Measurements from ENCODE around the gene DAAM2.

Gene DAAM2

GRCh38 chr6:39772559-39773273 lies 19.5 kb upstream of the DAAM2 start:
- no peaks in the 10 kb centered on the region; the same call in 1 of the 2 replicates for H3K9me2 ChIP-seq (replicated peaks; ENCODE audit: low read depth, low read length)
- H3K9me3 ChIP-seq (ENCODE audit: insufficient read depth, low read depth, low read length), result no peaks in the 10 kb centered on the region
- peaks cover 3% of the 10 kb centered on the region for H3K27me3 ChIP-seq (ENCODE audit: insufficient read depth, low read length, poor library complexity, severe bottlenecking)
- H2AFZ ChIP-seq (ENCODE audit: low read length), result no peak overlapping the region
- H3K4me3 ChIP-seq (ENCODE audit: low read length, poor library complexity, severe bottlenecking), result no peak overlapping the region
- no peaks in the 10 kb centered on the region for H3F3A ChIP-seq (ENCODE audit: low read depth)
- no peak overlapping the region for H3K4me2 ChIP-seq (ENCODE audit: low read depth, low read length, poor library complexity, severe bottlenecking)
- H3K36me3 ChIP-seq (ENCODE audit: insufficient read depth, low read length), result no peaks in the 10 kb centered on the region
- H3K79me2 ChIP-seq (ENCODE audit: insufficient read depth, low read length), result no peaks in the 10 kb centered on the region
- H3K4me1 ChIP-seq (ENCODE audit: insufficient read depth, low read length, poor library complexity, severe bottlenecking), result no peaks in the 10 kb centered on the region
- no peaks in the 10 kb centered on the region for H4K20me1 ChIP-seq (ENCODE audit: insufficient read depth, low read length, poor library complexity, severe bottlenecking)
- TF ChIP-seq EZH2phosphoT487 (IDR thresholded peaks at IDR 0.05; ENCODE audit: borderline replicate concordance), result no peak
- TF ChIP-seq, protein P1, sequence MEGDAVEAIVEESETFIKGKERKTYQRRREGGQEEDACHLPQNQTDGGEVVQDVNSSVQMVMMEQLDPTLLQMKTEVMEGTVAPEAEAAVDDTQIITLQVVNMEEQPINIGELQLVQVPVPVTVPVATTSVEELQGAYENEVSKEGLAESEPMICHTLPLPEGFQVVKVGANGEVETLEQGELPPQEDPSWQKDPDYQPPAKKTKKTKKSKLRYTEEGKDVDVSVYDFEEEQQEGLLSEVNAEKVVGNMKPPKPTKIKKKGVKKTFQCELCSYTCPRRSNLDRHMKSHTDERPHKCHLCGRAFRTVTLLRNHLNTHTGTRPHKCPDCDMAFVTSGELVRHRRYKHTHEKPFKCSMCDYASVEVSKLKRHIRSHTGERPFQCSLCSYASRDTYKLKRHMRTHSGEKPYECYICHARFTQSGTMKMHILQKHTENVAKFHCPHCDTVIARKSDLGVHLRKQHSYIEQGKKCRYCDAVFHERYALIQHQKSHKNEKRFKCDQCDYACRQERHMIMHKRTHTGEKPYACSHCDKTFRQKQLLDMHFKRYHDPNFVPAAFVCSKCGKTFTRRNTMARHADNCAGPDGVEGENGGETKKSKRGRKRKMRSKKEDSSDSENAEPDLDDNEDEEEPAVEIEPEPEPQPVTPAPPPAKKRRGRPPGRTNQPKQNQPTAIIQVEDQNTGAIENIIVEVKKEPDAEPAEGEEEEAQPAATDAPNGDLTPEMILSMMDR (conservative IDR thresholded peaks at IDR 0.05; ENCODE audit: low read length), result no peak
- no peak overlapping the region for H3K9ac ChIP-seq (ENCODE audit: low read depth, low read length, poor library complexity, severe bottlenecking)

GRCh38 chr6:39773782-39774181 lies 18.4 kb upstream of the DAAM2 start:
- Histone ChIP-seq H3K27me3 (ENCODE audit: insufficient read depth, low read length, poor library complexity, severe bottlenecking) (peaks cover 2% of the 10 kb centered on the region), H3F3A (ENCODE audit: low read depth) (no peaks in the 10 kb centered on the region), H2AFZ (ENCODE audit: low read length) (no peak overlapping the region), H4K20me1 (ENCODE audit: insufficient read depth, low read length, poor library complexity, severe bottlenecking) (no peaks in the 10 kb centered on the region), H3K36me3 (ENCODE audit: insufficient read depth, low read length) (no peaks in the 10 kb centered on the region), H3K9me3 (ENCODE audit: insufficient read depth, low read depth, low read length) (no peaks in the 10 kb centered on the region), H3K79me2 (ENCODE audit: insufficient read depth, low read length) (no peaks in the 10 kb centered on the region), H3K4me3 (ENCODE audit: low read length, poor library complexity, severe bottlenecking) (no peak overlapping the region), H3K9me2 (replicated peaks; ENCODE audit: low read depth, low read length) (no peaks in the 10 kb centered on the region; the same call in 1 of the 2 replicates), H3K4me2 (ENCODE audit: low read depth, low read length, poor library complexity, severe bottlenecking) (no peak overlapping the region), H3K9ac (ENCODE audit: low read depth, low read length, poor library complexity, severe bottlenecking) (no peak overlapping the region), H3K4me1 (ENCODE audit: insufficient read depth, low read length, poor library complexity, severe bottlenecking) (no peaks in the 10 kb centered on the region)
- TF ChIP-seq, protein P1 (conservative IDR thresholded peaks at IDR 0.05; ENCODE audit: low read length), result no peak
- TF ChIP-seq EZH2phosphoT487 (IDR thresholded peaks at IDR 0.05; ENCODE audit: borderline replicate concordance), result no peak

DNA sequence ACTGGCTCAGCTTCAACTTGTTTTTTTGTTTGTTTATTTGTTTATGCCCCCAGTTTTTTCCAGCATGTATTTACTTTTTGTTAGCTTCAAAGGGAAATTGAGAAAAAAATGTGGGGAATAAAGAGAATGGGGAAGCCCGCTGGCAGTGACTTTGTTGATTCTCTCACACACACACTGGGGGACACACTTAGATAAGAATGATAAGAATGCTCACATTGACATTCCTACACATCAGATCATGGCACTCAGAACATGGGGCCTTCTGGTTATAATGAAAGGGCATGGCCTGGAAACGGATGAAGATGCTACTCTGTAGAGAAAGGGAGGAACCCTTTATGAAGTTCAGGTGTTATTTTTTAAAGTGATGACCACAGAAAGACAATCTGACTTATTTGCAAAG lies 15.6 kb upstream of the DAAM2 start:
- no peak overlapping the region for H3K4me3 ChIP-seq (ENCODE audit: low read length, poor library complexity, severe bottlenecking)
- no peaks in the 10 kb centered on the region for H3K79me2 ChIP-seq (ENCODE audit: insufficient read depth, low read length)
- H3K4me2 ChIP-seq (ENCODE audit: low read depth, low read length, poor library complexity, severe bottlenecking), result no peak overlapping the region
- no peaks in the 10 kb centered on the region for H3K27me3 ChIP-seq (ENCODE audit: insufficient read depth, low read length, poor library complexity, severe bottlenecking)
- H3K36me3 ChIP-seq (ENCODE audit: insufficient read depth, low read length), result no peaks in the 10 kb centered on the region
- TF ChIP-seq, protein P1 (conservative IDR thresholded peaks at IDR 0.05; ENCODE audit: low read length), result no peak
- no peak for TF ChIP-seq EZH2phosphoT487 (IDR thresholded peaks at IDR 0.05; ENCODE audit: borderline replicate concordance)
- H3K4me1 ChIP-seq (ENCODE audit: insufficient read depth, low read length, poor library complexity, severe bottlenecking), result no peaks in the 10 kb centered on the region
- H3K9ac ChIP-seq (ENCODE audit: low read depth, low read length, poor library complexity, severe bottlenecking), result no peak overlapping the region
- no peak overlapping the region for H2AFZ ChIP-seq (ENCODE audit: low read length)
- no peaks in the 10 kb centered on the region for H3K9me2 ChIP-seq (replicated peaks; ENCODE audit: low read depth, low read length)
- peaks cover 4% of the 10 kb centered on the region; the same call in 1 of the 2 replicates for H3K9me3 ChIP-seq (ENCODE audit: insufficient read depth, low read depth, low read length)
- H4K20me1 ChIP-seq (ENCODE audit: insufficient read depth, low read length, poor library complexity, severe bottlenecking), result no peaks in the 10 kb centered on the region
- no peaks in the 10 kb centered on the region for H3F3A ChIP-seq (ENCODE audit: low read depth)

Data from Loucy (cell line).